A673 (cell line): ENCODE results near the gene DNAH8.
"Not testable (repeated sequence)": the region's sequence is repeated elsewhere in the genome, so short reads cannot be mapped to it uniquely, and the experiment has no call there.

Experiments
- CTCF ChIP-seq: fragments of 300-800, 200-600 bp; sonication (generic); conservative IDR thresholded peaks from 2 replicates; pipeline ENCODE4 v1.5.1; 2017; ENCODE audit warnings: low read depth, mild to moderate bottlenecking, antibody characterized with exemption, low read length, moderate library complexity, mixed read lengths
- EZH2 ChIP-seq: fragments of 200-600 bp; sonication (generic); IDR thresholded peaks from 2 replicates; pipeline ENCODE4 v1.6.1; 2017; ENCODE audit warnings: borderline replicate concordance, low read depth, mild to moderate bottlenecking, mixed read lengths, antibody characterized with exemption, low read length; ENCODE audit not compliant: poor library complexity, severe bottlenecking

DNA sequence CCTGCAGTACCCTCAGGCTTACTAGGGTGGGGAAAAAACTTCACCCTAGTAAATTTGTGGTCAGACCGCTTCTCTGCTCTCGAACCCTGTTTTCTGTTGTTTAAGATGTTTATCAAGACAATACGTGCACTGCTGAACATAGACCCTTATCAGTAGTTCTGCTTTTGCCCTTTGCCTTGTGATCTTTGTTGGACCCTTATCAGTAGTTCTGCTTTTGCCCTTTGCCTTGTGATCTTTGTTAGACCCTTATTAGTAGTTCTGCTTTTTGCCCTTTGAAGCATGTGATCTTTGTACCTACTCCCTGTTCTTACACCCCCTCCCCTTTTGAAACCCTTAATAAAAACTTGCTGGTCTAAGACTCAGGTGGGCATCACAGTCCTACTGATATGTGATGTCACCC, 15.4 kb upstream of the DNAH8 start:
- not testable (repeated sequence) for TF ChIP-seq CTCF, EZH2
